GM12875 (cell line): ENCODE results near the gene SIN3A.
"Not testable (repeated sequence)": the region's sequence is repeated elsewhere in the genome, so short reads cannot be mapped to it uniquely, and the experiment has no call there.

ENCODE experiments used
- H3K4me3 ChIP-seq: one replicate; pipeline ENCODE4 v1.5.1; 2011; ENCODE audit warnings: low read depth, low read length, control low read depth
- CTCF ChIP-seq: IDR thresholded peaks from 2 replicates; pipeline ENCODE4 v1.5.1; 2011; ENCODE audit warnings: low read depth, mild to moderate bottlenecking, control low read depth, inconsistent platforms, low read length, moderate library complexity, borderline replicate concordance; ENCODE audit not compliant: insufficient read depth

Gene SIN3A

GRCh38 chr15:75451674-75452363 is at the start of gene SIN3A:
TSS of gene SIN3A (minus strand) at chr15:75451690. CDS start at chr15:75430375, 21,315 bp downstream.
- H3K4me3 ChIP-seq, result peak within 1 kb of the TSS; percentile 87
- no peak for TF ChIP-seq CTCF

DNA sequence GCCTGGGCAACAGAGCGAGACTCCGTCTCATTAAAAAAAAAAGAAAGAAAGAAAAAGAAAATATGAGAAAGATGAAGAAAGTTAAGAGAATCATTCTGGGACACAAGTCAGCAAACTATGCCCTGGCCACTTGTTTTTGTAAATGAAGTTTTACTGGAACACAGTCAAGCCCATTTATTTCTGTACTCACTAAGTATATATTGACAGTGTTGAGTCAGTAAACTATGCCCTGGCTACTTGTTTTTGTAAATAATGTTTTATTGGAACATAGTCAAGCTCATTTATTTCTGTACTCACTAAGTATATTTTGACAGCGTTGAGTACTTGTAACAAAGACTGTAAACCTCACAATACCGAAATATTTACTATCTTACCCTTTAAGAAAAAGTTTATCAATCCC is 42.2 kb upstream of the SIN3A start:
- H3K4me3 ChIP-seq, result no peak overlapping the region
- TF ChIP-seq CTCF, result no peak

DNA sequence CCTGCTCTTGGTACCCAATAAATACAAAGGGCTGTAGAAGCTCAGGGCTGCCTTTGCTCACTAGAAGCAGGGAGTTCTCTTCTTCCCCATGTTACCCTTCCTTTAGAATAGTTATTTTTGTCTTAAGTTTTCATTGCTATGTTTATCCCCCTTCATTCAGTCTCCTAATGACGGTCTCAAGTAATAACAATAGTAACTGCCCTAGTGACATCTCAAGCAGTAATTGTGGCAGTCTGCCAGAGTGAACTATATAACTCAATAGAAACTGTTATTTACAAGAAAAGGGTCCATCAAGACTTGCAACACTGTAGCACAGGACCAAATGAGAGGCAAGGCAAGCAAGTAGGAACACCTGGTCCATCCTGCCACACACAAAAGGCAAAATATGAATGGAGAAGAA is 32.5 kb upstream of the SIN3A start:
- no peak for TF ChIP-seq CTCF
- no peak overlapping the region for H3K4me3 ChIP-seq

DNA sequence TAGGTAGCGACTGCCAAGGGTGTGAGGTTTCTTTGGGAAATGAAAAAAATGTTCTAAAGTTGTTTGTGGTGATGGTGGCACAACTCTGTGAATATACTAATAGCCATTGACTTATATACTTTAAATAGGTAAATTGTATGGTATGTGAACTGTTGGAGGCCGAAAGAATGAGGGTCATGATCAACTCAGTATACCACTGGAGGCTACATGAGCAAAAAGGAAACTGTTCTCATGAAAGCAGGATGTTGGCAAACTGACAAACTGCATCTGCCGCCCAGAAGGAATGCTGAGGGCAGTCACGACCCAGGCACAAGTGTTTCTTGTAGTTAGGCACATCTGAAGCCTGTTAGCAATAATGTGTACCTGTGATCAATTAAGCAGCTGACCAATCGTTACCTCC is 32.1 kb upstream of the SIN3A start:
- H3K4me3 ChIP-seq, result not testable (repeated sequence)

DNA sequence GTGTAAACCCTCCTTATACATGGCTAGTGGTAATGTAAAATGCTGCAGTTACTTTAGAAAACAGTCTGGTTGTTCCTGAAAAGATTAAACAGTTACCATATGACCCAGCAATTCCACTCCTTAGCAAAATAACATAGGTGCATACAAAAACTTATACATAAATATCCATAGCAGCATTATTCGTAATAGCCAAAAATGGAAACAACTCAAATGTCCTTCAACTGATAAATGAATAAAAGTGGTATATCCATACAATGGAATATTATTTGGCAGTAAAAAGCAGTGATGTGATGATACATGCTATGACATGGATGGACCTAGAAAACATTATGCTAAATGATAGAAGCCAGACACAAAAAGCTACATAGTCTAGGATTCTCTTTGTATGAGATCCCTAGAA is 31.6 kb upstream of the SIN3A start:
- no peak overlapping the region for H3K4me3 ChIP-seq
- no peak for TF ChIP-seq CTCF

- not testable (repeated sequence) for H3K4me3 ChIP-seq
These were observed 29.0 kb upstream of the SIN3A start for GRCh38 chr15:75480463-75480862.

DNA sequence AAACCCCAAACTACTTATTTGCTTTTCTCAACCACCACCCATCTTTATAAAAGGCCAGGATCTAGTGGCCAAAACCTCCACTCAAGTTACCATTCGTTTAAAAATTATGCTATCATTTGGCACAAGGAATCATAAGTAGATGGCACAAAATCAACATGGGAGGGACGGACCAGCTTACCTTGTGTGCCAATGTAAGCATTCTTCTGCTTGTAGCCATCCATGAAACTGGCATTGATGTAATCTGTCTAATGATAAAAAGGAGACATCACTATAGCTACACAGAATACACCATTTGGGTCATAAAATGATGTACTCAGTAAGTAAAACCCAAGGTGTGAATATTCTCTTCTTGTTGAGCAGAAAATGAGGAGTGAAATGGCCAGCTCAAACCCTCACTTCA is 28.2 kb upstream of the SIN3A start:
- TF ChIP-seq CTCF, result no peak
- H3K4me3 ChIP-seq, result no peak overlapping the region

DNA sequence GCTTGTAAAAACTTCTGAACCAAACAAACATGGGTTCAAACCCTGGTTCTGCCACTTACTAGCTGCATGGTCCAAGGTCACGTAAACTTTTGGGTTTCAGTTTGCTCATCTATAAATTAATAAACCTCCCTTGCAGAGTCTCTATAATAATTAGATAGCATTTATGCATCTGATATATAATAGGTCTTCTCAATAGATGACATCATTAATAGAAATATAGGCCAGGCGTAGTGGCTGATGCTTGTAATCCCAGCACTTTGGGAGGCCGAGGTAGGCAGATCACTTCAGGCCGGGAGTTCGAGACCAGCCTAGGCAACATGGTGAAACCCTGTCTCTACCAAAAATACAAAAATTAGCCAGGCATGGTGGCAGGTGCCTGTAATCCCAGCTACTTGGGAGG is 25.6 kb upstream of the SIN3A start:
- not testable (repeated sequence) for H3K4me3 ChIP-seq
